DND-41 (cell line): ENCODE measurements around the gene CYP4B1.

Source experiments
- CTCF ChIP-seq: IDR thresholded peaks from 2 replicates; pipeline ENCODE4 v1.5.1; 2012; ENCODE audit warnings: borderline replicate concordance, low read length, moderate library complexity, mild to moderate bottlenecking; ENCODE audit not compliant: poor library complexity, severe bottlenecking; ENCODE audit errors: extremely low read depth
- EZH2 ChIP-seq: IDR thresholded peaks from 3 replicates; pipeline ENCODE4 v1.6.1; 2012; ENCODE audit warnings: borderline replicate concordance, low read depth, mild to moderate bottlenecking, moderate library complexity, low read length, inconsistent platforms; ENCODE audit not compliant: severe bottlenecking

- TF ChIP-seq CTCF (no peak), EZH2 (no peak)
Measured at GRCh38 chr1:46810596-46810995, 11.8 kb downstream of the CYP4B1 start.
